Endothelial cell of umbilical vein (primary cell): ENCODE results near the gene NPLOC4. TPM values are rescaled to one million over a fixed set of nuclear protein-coding genes. Genes with fewer than 3 reads are reported as not detected.

Source experiments
- BruUV-seq: library from RNA; stranded (reverse); fragments of 400-500 nt; replicated peaks from 2 replicates; lab custom pipeline; 2021; lab: Mats Ljungman, UMichigan
- CTCF ChIA-PET: fragments of 300-600, 350-600 bp; sonication (Branson Sonifier 250); formaldehyde crosslinking; loops from one replicate; lab custom pipeline; 2021; ENCODE audit warnings: antibody characterized with exemption, inconsistent platforms; lab: Charles Lee
- POLR2A ChIA-PET: fragments of 300-600, 350-600 bp; sonication (Branson Sonifier 250); formaldehyde crosslinking; loops from one replicate; lab custom pipeline; 2021; ENCODE audit warnings: antibody characterized with exemption, inconsistent platforms; lab: Charles Lee
- DNase-seq: peaks from one replicate; pipeline ENCODE4 v3.0.0-alpha.2; 2011; ENCODE audit warnings: low read depth, low spot score
- FAIRE-seq: peaks from 2 replicates; lab custom pipeline; 2011; peaks lifted over from hg19 to GRCh38; lab: Jason Lieb, UNC
- H2AFZ ChIP-seq: 2 replicates; pipeline ENCODE4 v1.6.0; 2012; ENCODE audit warnings: low read depth, low read length, control low read depth, inconsistent platforms
- H3K27ac ChIP-seq: 2 replicates; pipeline ENCODE4 v1.5.1; 2011; ENCODE audit warnings: low read depth, mild to moderate bottlenecking, control low read depth, low read length, moderate library complexity; ENCODE audit not compliant: insufficient read depth
- H3K27me3 ChIP-seq, 2 experiments: 2 replicates each; pipeline versions ENCODE4 v1.6.0 to v1.6.1; 2011; ENCODE audit warnings: low read length in 2 of 2, mixed read lengths in 1 of 2; ENCODE audit not compliant: control insufficient read depth in 2 of 2, insufficient read depth in 2 of 2
- H3K36me3 ChIP-seq, 2 experiments: 2 replicates in 1 of 2; 3 replicates in 1 of 2; pipeline ENCODE4 v1.5.1; 2011; ENCODE audit warnings: low read length in 2 of 2, mild to moderate bottlenecking in 1 of 2, moderate library complexity in 1 of 2; ENCODE audit not compliant: control insufficient read depth in 2 of 2, insufficient read depth in 2 of 2; ENCODE audit errors: extremely low read depth in 1 of 2
- H3K4me1 ChIP-seq: 3 replicates; pipeline ENCODE4 v1.5.1; 2011; ENCODE audit warnings: mild to moderate bottlenecking, low read length; ENCODE audit not compliant: control insufficient read depth, insufficient read depth; ENCODE audit errors: extremely low read depth
- H3K4me2 ChIP-seq: 2 replicates; pipeline ENCODE4 v1.6.1; 2011; ENCODE audit warnings: low read length, control low read depth, mixed read lengths; ENCODE audit not compliant: insufficient read depth
- H3K4me3 ChIP-seq, 3 experiments: fragments of 200-600 bp in 1 of 3; sonication (generic), shearing (Covaris generic) in 1 of 3; replicated peaks in 1 of 3; 2 replicates each; pipeline ENCODE4 v1.5.1; 2011 to 2016; ENCODE audit warnings: control low read depth in 3 of 3, low read length in 3 of 3, mild to moderate bottlenecking in 2 of 3, inconsistent platforms in 1 of 3, low read depth in 1 of 3, moderate library complexity in 1 of 3; ENCODE audit not compliant: insufficient read depth in 1 of 3
- H3K79me2 ChIP-seq: 2 replicates; pipeline ENCODE4 v1.6.0; 2012; ENCODE audit warnings: low read length, inconsistent platforms; ENCODE audit not compliant: control insufficient read depth, insufficient read depth
- H3K9ac ChIP-seq: replicated peaks from 2 replicates; pipeline ENCODE3; 2011; ENCODE audit warnings: low read length, control low read depth; ENCODE audit not compliant: insufficient read depth; ENCODE audit errors: extremely low read depth
- H3K9me1 ChIP-seq: replicated peaks from 3 replicates; pipeline ENCODE4 v1.6.0; 2011; ENCODE audit warnings: mild to moderate bottlenecking, low read length; ENCODE audit not compliant: control insufficient read depth, insufficient read depth; ENCODE audit errors: extremely low read depth
- H3K9me3 ChIP-seq: replicated peaks from 2 replicates; pipeline ENCODE4 v1.5.1; 2012; ENCODE audit warnings: low read length, inconsistent platforms; ENCODE audit not compliant: control insufficient read depth, insufficient read depth
- H4K20me1 ChIP-seq: replicated peaks from 2 replicates; pipeline ENCODE3; 2011; ENCODE audit warnings: mild to moderate bottlenecking, low read length; ENCODE audit not compliant: control insufficient read depth, insufficient read depth; ENCODE audit errors: extremely low read depth
- CTCF ChIP-seq, 2 donors: IDR thresholded peaks; 1 replicate in 1 of 2; 2 replicates in 1 of 2; pipeline ENCODE4 v1.5.1; 2011; ENCODE audit warnings: low read length in 2 of 2, mild to moderate bottlenecking in 2 of 2, moderate library complexity in 2 of 2, control low read depth in 1 of 2, inconsistent platforms in 1 of 2, low read depth in 1 of 2; ENCODE audit not compliant: insufficient read depth in 1 of 2; ENCODE audit errors: extremely low read depth in 1 of 2
- EZH2 ChIP-seq: IDR thresholded peaks from 2 replicates; pipeline ENCODE4 v1.6.1; 2012; ENCODE audit warnings: borderline replicate concordance, low read depth, mild to moderate bottlenecking, moderate library complexity, low read length, inconsistent platforms; ENCODE audit not compliant: severe bottlenecking
- FOS ChIP-seq: IDR thresholded peaks from 2 replicates; pipeline ENCODE4 v1.6.1; 2011; ENCODE audit warnings: mild to moderate bottlenecking, low read length, moderate library complexity, borderline replicate concordance; ENCODE audit not compliant: insufficient read depth
- GATA2 ChIP-seq: IDR thresholded peaks from 2 replicates; pipeline ENCODE4 v1.7.0; 2011; ENCODE audit warnings: low read depth, mild to moderate bottlenecking, moderate library complexity, mixed read lengths, low read length; ENCODE audit not compliant: insufficient read length, insufficient read depth
- JUN ChIP-seq: IDR thresholded peaks from 2 replicates; pipeline ENCODE4 v1.6.1; 2011; ENCODE audit warnings: borderline replicate concordance, low read depth; ENCODE audit not compliant: insufficient read length, insufficient read depth
- MAX ChIP-seq: IDR thresholded peaks from 2 replicates; pipeline ENCODE4 v1.6.1; 2011; ENCODE audit not compliant: insufficient read depth, insufficient read length
- MYC ChIP-seq: IDR thresholded peaks from one replicate; pipeline ENCODE4 v1.6.1; 2011; ENCODE audit warnings: mild to moderate bottlenecking, low read depth, low read length
- POLR2A ChIP-seq: IDR thresholded peaks from 2 replicates; pipeline ENCODE4 v1.6.1; 2012; ENCODE audit warnings: low read depth, mild to moderate bottlenecking, control low read depth, low read length
- POLR2AphosphoS5 ChIP-seq: IDR thresholded peaks from 2 replicates; pipeline ENCODE4 v1.6.1; 2012; ENCODE audit warnings: low read depth, mild to moderate bottlenecking, control low read depth, low read length, moderate library complexity; ENCODE audit not compliant: insufficient read depth
- dilution Hi-C: fragments of 300-500 bp; cut with MboI; formaldehyde crosslinking; loops from one replicate; pipeline ENCODE4 v1.15.0; 2019; ENCODE audit warnings: low sequenced_read_pairs; ENCODE audit not compliant: extremely low pct_ligation_motif_present
- intact Hi-C: fragments of 100-400 bp; cut with micrococcal nuclease; formaldehyde crosslinking; loops from one replicate; pipeline ENCODE4 v1.10.0; 2022
- polyA plus RNA-seq, 4 experiments: library from polyadenylated mRNA; depleted of rRNA in 3 of 4; stranded (reverse) in 3 of 4; unstranded in 1 of 4; fragments of >200 nt; gene quantifications; 2 replicates each; pipeline versions ENCODE4 v1.2.1 to v1.2.3, GENCODE V29; 2011 to 2012; ENCODE audit warnings: missing spikeins in 1 of 4
- total RNA-seq: library from RNA; stranded (reverse); gene quantifications from 2 replicates; pipeline ENCODE4 v1.2.3, GENCODE V29; 2021

The NPLOC4 gene
- total and polyA plus RNA-seq, 2 donors (not counting 3 experiments of a cell fraction or from before 2014, with no cell fraction given) = 150 to 175 TPM

- FAIRE-seq (no peak), DNase-seq (no peak)
- H2AFZ ChIP-seq = no peak overlapping the region
- no peaks in the 10 kb centered on the region for H3K9me1 ChIP-seq
- dilution Hi-C loops = no loop called here
- TF ChIP-seq MAX (no peak), POLR2A (no peak), POLR2AphosphoS5 (no peak), MYC (no peak), CTCF (IDR thresholded peaks at IDR 0.05; ENCODE audit: extremely low read depth in 1 of 2, insufficient read depth in 1 of 2, low read depth in 1 of 2, low read length in 2 of 2) (no peak), JUN (no peak), EZH2 (no peak), GATA2 (no peak), FOS (no peak)
- peak overlapping the region; percentile 81 for H3K27ac ChIP-seq
- no peaks in the 10 kb centered on the region for H3K9me3 ChIP-seq
- H3K36me3 ChIP-seq = peaks cover 15 to 21% of the 10 kb centered on the region in 2 experiments
- no TSS peak for BruUV-seq
- H3K79me2 ChIP-seq = peaks cover 51% of the 10 kb centered on the region
- H3K4me1 ChIP-seq = peaks cover 27% of the 10 kb centered on the region
- H3K4me2 ChIP-seq = no peak overlapping the region
- CTCF ChIA-PET = interaction anchor here (0.8 to 2.7 kb wide), 4 partner anchors 11 to 24 kb away, joined by 3 to 18 read pairs (median 8); no protein-coding TSS in a partner anchor
- POLR2A ChIA-PET = interaction anchor here (1.4 to 1.5 kb wide), 2 partner anchors 10 to 11 kb away, joined by 5 to 13 read pairs; no protein-coding TSS in a partner anchor
- H3K27me3 ChIP-seq = no peaks in the 10 kb centered on the region
- H3K4me3 ChIP-seq = no peak overlapping the region
- intact Hi-C loops = loop anchor here (2.0 kb wide), 1 partner anchor 25 kb away; the partner anchor contains the start of gene FAAP100
- H3K9ac ChIP-seq = no peak overlapping the region
- no peaks in the 10 kb centered on the region for H4K20me1 ChIP-seq
Observed at GRCh38 chr17:81577278-81578000, 59.5 kb downstream of the NPLOC4 start.
